GM18526 (cell line): ENCODE results near the gene ZNF33A.

Source experiments
- POLR2A ChIP-seq: IDR thresholded peaks from 3 replicates; pipeline ENCODE4 v1.6.1; 2011; ENCODE audit not compliant: insufficient read length; ENCODE audit errors: extremely low read depth

ZNF33A gene

DNA sequence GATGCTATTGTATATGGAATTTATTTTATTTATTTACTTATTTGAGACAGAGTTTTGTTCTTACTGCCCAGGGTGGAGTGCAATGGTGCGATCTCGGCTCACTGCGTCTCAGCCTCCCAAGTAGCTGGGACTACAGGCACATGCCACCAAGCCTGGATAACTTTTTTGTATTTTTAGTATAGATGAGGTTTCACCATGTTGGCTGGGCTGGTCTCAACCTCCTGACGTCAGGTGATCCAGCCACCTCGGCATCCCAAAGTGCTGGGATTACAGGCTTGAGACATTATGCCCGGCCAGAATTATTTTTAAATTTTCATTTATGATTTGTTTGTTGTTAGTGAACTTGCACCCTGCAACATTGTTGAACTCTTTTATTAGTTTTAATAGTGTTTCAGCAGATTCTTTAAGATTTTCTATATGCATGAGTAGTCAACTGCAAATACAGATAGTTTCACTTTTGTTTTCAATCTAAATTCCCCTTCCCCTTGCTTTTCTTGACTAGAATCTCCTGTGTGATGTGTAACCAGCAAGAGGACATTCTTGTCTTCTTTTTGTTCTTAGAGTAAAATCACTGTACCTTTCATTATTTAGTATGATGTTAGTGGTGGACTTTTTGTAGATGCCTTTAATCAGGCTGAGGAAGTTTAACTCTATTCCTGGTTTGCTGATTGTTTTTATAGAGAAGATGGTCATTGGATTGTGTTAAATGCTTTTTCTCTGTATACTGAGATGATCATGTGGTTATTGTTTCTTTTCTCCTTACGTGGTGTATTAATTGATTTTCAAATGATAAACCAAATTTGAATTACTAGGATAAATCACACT, 27.8 kb downstream of the ZNF33A start:
- TF ChIP-seq POLR2A = no peak

DNA sequence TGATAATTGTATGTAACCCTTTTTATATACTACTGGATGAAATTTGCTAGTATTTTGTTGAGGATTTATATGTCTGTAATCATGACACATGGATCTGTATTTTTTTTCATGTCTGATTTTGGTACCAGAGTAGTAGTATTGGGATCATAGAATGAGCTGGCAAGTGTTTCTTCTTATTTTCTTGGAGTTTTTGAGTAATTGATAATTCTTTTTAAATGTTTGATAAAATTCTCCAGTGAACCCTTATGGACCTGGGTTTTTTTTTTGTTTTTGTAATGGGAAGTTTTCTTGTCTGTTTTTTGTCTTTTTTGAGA, 28.4 kb downstream of the ZNF33A start:
- no peak for TF ChIP-seq POLR2A

DNA sequence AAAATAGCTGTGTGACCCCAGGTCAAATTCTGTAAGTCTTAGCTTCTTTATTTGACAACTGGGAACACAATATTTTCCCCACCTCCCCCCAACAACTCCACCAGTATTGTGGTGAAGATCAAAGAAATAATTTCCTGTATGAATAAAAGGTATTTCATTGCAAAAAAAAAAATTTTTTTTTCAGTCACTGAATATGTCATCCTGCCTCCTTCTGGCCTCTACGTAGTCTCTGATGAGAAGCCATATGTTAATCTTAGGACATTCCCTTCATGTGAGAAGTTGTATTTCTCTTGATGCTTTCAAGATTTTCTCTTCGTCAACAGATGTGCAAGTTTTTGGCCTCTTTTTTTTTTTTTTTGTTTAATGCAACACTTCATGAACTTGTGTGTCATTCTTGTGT, 33.0 kb downstream of the ZNF33A start:
- TF ChIP-seq POLR2A = no peak

DNA sequence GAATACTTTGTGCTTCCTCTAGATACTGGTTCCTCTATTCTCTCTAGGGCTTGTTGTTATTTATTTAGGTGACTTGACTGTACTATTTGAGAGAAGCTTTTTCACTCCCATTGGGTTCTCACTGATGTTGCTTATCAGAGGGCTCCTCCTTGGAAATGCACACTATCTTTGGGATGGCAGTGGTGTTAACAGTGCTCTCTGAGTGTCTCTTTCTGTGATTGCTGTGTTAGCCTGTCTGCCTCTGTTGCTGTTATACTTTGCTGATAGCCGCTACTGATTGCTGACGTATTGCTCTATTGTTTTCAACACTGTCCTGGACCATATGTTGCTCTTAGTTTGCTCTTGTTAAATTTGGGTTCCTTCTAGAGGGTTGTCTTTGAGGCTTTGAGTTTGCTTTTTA, 34.7 kb downstream of the ZNF33A start:
- no peak for TF ChIP-seq POLR2A

DNA sequence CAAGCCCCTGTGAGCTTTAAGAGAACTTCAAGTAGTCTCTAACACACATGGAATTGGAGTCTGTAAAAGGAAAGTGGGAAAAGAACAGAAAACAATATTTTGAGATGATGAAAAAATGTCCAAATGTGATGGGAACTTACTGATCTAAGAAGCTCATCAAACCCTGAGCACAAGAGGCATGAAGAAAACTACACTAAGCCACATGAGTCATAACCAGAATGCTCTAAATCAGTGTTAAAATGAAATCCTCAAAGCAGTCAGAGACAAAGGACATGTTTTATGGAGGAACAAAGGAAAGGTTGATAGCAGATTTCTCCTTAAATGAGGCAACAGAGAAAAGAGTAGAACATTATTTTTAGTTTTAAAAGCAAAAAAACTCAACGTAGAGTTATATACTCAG, 37.2 kb downstream of the ZNF33A start:
- no peak for TF ChIP-seq POLR2A

- no peak for TF ChIP-seq POLR2A
Measured at GRCh38 chr10:38050212-38050611, 39.7 kb downstream of the ZNF33A start.

DNA sequence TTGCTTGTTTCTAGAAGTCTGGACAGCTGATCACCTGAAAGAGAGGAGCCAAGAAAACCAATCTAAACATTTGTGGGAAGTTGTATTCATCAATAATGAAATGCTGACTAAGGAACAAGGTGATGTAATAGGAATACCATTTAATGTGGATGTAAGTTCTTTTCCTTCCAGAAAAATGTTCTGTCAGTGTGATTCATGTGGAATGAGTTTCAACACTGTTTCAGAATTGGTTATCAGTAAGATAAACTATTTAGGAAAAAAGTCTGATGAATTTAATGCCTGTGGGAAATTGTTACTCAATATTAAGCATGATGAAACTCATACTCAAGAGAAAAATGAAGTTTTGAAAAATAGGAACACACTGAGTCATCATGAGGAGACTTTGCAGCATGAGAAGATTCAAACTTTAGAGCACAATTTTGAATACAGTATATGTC, 43.9 kb downstream of the ZNF33A start:
- no peak for TF ChIP-seq POLR2A

- TF ChIP-seq POLR2A = no peak
Measured at GRCh38 chr10:38070501-38070900, 60.0 kb downstream of the ZNF33A start.

- TF ChIP-seq POLR2A = no peak
Measured at GRCh38 chr10:38072552-38072951, 62.1 kb downstream of the ZNF33A start.

- TF ChIP-seq POLR2A = no peak
Measured at GRCh38 chr10:38076687-38077086, 66.2 kb downstream of the ZNF33A start.

DNA sequence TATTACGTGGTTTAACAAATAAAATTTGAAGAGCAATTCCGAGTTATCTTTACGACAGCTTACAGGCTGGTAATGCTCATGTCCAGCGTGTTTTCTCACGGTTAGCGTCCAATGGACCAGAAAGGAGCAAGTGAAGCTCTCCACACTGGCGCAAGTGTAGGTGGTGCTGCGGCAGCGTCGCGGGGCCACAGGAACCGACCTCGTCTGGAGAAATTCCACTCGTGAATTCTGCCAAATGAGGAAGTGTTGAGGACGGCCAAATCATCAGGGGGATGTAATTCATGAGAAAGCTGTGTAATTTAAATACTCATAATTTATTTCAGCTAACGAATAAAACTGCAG, 83.3 kb downstream of the ZNF33A start:
- TF ChIP-seq POLR2A = no peak

DNA sequence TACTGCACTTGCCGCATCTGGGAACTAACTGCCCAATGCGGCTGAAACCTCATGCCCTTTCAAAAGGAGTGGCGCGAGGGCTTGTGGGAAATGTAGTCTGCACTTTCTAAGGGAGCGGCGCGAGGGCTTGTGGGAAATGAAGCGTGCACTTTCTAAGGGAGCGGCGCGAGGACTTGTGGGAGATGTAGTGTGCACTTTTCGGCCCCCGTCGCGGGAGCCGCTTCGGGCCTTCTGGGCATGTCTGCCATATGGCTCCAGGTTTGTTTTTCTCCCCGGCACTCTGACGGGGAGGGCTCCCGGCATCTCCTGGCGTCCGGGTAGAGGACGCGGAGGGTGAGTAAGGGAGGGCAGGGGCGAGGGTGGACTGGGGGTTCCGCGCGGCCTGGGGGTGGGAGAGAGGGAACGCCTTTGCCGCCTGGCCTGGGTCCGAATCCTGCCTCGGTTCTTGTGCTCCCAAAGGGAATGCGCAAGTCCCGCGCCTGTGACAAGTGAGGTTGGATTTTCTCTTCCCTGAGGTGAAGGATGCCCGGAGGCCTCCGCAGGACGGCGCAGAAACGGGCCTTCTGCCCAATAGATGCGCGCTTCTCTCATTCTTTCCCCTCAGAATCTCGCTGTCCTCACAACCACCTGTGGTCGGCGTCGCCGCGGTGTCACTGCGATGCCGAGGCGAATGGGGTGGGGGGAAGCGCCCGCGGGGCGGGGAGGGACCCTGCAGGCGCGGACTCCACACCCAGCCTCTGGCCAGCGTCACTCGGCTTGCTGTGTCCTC, 83.9 kb downstream of the ZNF33A start, which contains the start of gene ZNF37A:
TSS of gene ZNF37A (plus strand) at position 180 of the 769 bp plus-strand sequence. CDS start 2,281 bp downstream, outside the sequence.
- TF ChIP-seq POLR2A = peak; percentile 41

- no peak for TF ChIP-seq POLR2A
Measured at GRCh38 chr10:38094927-38095574, 84.6 kb downstream of the ZNF33A start.

- no peak for TF ChIP-seq POLR2A
Measured at GRCh38 chr10:38102880-38103279, 92.4 kb downstream of the ZNF33A start.

DNA sequence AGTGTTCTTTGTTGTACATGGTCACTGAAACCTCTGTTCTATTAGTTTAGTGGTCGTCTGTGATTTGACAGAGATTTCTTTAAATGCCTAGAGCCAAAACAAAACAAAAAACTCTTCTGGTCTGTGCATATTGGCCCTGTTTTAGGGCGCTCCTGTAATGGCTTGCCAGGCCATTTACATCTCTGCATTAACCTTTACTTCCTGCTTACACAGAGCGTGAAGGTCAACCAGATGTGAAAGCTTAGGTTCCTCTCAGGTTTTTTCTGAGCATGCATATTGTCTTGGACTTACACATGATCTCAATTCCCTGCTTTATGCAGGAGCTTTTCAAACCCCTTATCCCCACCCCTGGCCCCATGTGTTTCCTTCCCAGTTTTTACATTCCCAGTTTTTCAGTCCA, 93.3 kb downstream of the ZNF33A start:
- no peak for TF ChIP-seq POLR2A

GRCh38 chr10:38112159-38112558, 101.7 kb downstream of the ZNF33A start:
- no peak for TF ChIP-seq POLR2A
